Body of pancreas (tissue), 4 donors: ENCODE measurements around the gene CNTRL.

Source experiments
- CTCF ChIP-seq, 7 experiments: fragments of 450-650 bp in 4 of 7; fragments of 200-600 bp in 3 of 7; sonication (generic) in 3 of 7; IDR thresholded peaks; one replicate each; pipeline ENCODE4 v1.5.1; 2016 to 2019; ENCODE audit warnings: antibody characterized with exemption in 7 of 7
- POLR2A ChIP-seq, 3 donors: fragments of 450-650 bp; IDR thresholded peaks; one replicate each; pipeline ENCODE4 v1.6.1; 2016; ENCODE audit warnings: antibody characterized with exemption in 3 of 3, mild to moderate bottlenecking in 2 of 3

- TF ChIP-seq CTCF (IDR thresholded peaks at IDR 0.05) (no peak), POLR2A (IDR thresholded peaks at IDR 0.05) (no peak)
These were observed 143.7 kb downstream of the CNTRL start for GRCh38 chr9:121218357-121219027.
